ENCODE data around the gene DBP. TPM values are rescaled to one million over a fixed set of nuclear protein-coding genes. Genes with fewer than 3 reads are reported as not detected.

DBP gene
- polyA plus RNA-seq, 2 of the 4 experiments (the other 2 are of a cell fraction): 2.5 to 3.8 TPM

DNA sequence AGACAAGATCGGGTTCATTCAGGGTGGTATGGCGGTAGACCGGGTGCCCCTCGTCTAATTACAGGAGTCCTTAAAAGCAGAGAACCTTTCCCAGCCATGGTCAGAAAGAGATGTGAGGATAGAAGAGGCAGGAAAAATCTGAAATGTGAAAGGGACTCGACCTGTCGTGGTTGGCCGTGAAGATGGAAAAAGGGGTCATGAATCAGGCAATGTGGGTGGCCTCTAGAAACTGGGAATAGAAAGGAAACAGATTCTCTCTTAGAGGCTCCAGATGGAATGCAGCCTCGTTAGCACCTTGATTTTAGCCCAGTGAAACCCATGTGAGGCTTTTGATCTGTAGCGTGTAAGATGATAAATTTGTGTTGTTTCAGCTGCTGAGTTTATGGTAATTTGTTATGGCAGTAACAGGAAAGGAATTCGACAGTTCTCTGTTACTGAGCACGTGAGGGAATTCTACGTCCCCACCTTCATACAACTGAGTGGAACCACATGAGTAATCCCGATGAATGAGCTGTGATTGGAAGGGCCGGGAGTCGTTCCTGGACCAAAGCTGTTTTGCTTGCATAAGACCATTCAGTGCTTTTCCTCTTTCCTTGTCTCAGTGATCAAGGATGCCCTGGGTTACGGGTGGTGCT lies 19.8 kb upstream of the DBP start:
- no peaks in the 10 kb centered on the region for H3K9me3 ChIP-seq
- DNase-seq (ENCODE audit: low read depth in 1 of 2, low spot score in 1 of 2): peak in 1 of 2 experiments; percentile 65
- CTCF ChIA-PET: interaction anchor here (0.6 to 5.7 kb wide), 13 partner anchors 9 to 341 kb away, joined by 3 to 29 read pairs (median 4); partner anchors contain the start of gene CA11

DNA sequence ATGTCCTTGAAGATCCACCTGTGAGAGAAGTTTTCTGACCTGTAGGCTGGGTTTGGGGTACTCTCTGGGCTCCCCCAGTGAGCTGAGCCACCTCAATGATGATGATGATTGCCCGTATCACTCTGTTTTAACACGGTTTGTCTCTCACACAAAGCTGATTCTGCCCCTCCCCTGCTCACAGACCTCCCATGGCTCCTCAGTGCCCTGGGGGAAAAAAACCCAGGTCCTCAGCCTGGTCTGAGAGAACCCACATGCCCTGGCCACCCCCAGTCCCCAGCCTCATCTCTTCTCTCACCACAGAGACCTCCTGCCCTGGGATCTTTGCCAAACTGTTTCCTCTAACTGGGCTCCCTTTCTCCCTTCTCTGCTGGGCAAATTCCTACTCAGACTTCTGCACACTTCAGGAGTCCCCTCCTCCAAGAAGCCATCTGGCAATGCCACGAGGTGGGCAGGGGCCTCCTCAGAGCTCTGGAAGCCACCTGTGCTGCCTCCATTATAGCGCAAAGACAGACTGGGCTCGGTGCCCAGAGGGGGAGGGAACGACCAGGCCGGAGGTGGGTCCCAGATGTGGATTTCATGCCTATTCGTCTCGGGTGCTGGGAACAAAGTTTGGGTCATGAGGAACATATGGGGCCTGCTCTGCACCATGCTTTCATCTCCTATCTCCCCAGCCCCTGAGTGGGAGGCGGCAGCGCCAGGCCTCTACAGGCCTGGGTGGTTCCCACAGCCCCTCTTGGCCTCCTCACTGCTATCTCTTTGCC lies 17.3 kb upstream of the DBP start:
- POLR2A ChIA-PET: no interaction called here
- CTCF ChIA-PET: interaction anchor here (0.7 to 5.7 kb wide), 7 partner anchors 9 to 84 kb away, joined by 3 to 29 read pairs (median 4); partner anchors contain the start of gene CA11
- Histone ChIP-seq H3K4me3 (no peak overlapping the region), H3K4me1 (no peaks in the 10 kb centered on the region), H3K4me2 (no peak overlapping the region), H3K9me3 (no peaks in the 10 kb centered on the region), H3K27ac (0 out of 6 replicates have a peak overlapping the region, but pooled peaks of 1 of the 2 experiments have one; percentile 5)
- FAIRE-seq (no peak), DNase-seq (ENCODE audit: low read depth in 1 of 2, low spot score in 1 of 2) (no peak), ATAC-seq (no peak)
- WGBS (ENCODE audit: missing lambda C conversion rate): 69% methylated on average over 11 of the region's 11 CpGs
- TF ChIP-seq JUN (IDR thresholded peaks at IDR 0.05) (no peak), MAZ (IDR thresholded peaks at IDR 0.05; ENCODE audit: borderline replicate concordance, low read depth, low read length) (no peak), HOXB13 (CRISPR knock-in tag; IDR thresholded peaks at IDR 0.05; ENCODE audit: low read depth) (no peak), RNF2 (IDR thresholded peaks at IDR 0.05; ENCODE audit: borderline replicate concordance, low read depth) (no peak), ESRRA (IDR thresholded peaks at IDR 0.05; ENCODE audit: borderline replicate concordance, low read length) (no peak), HOXB5 (CRISPR knock-in tag; IDR thresholded peaks at IDR 0.05) (no peak)
- TF ChIP-seq, protein P1, sequence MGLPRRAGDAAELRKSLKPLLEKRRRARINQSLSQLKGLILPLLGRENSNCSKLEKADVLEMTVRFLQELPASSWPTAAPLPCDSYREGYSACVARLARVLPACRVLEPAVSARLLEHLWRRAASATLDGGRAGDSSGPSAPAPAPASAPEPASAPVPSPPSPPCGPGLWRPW (IDR thresholded peaks at IDR 0.05): no peak
- TF ChIP-seq, protein P2, sequence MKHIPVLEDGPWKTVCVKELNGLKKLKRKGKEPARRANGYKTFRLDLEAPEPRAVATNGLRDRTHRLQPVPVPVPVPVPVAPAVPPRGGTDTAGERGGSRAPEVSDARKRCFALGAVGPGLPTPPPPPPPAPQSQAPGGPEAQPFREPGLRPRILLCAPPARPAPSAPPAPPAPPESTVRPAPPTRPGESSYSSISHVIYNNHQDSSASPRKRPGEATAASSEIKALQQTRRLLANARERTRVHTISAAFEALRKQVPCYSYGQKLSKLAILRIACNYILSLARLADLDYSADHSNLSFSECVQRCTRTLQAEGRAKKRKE (CRISPR knock-in tag; IDR thresholded peaks at IDR 0.05; ENCODE audit: low read depth): no peak

More for the DNA sequence above, 19.8 kb upstream of the DBP start:
- H3K4me1 ChIP-seq: no peaks in the 10 kb centered on the region
- POLR2A ChIA-PET: no interaction called here
- H3K27ac ChIP-seq: no peak overlapping the region
- FAIRE-seq (no peak), ATAC-seq (peak; percentile 35 to 42; a peak in 5 of 6 replicates)
- WGBS (ENCODE audit: missing lambda C conversion rate): 55% methylated on average over 16 of the region's 16 CpGs
- H3K4me3 ChIP-seq: no peak overlapping the region
- no peak overlapping the region for H3K4me2 ChIP-seq
- TF ChIP-seq MAZ (IDR thresholded peaks at IDR 0.05; ENCODE audit: borderline replicate concordance, low read depth, low read length): no peak
- TF ChIP-seq FOSB (CRISPR knock-in tag; IDR thresholded peaks at IDR 0.05): no peak
- TF ChIP-seq EHF (CRISPR knock-in tag; IDR thresholded peaks at IDR 0.05): no peak
- TF ChIP-seq MYC (IDR thresholded peaks at IDR 0.05; ENCODE audit: borderline replicate concordance, low read length): no peak
- TF ChIP-seq SMC3 (IDR thresholded peaks at IDR 0.05): no peak
- TF ChIP-seq RFX5 (IDR thresholded peaks at IDR 0.05): peak; percentile 69
- TF ChIP-seq, protein P3, sequence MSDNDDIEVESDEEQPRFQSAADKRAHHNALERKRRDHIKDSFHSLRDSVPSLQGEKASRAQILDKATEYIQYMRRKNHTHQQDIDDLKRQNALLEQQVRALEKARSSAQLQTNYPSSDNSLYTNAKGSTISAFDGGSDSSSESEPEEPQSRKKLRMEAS (IDR thresholded peaks at IDR 0.05): no peak
- TF ChIP-seq HEYL (CRISPR knock-in tag; IDR thresholded peaks at IDR 0.05): no peak
- no peak for TF ChIP-seq HDAC2 (IDR thresholded peaks at IDR 0.05)
- TF ChIP-seq JUNB (IDR thresholded peaks at IDR 0.05): no peak
- TF ChIP-seq, protein P4, sequence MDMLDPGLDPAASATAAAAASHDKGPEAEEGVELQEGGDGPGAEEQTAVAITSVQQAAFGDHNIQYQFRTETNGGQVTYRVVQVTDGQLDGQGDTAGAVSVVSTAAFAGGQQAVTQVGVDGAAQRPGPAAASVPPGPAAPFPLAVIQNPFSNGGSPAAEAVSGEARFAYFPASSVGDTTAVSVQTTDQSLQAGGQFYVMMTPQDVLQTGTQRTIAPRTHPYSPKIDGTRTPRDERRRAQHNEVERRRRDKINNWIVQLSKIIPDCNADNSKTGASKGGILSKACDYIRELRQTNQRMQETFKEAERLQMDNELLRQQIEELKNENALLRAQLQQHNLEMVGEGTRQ (IDR thresholded peaks at IDR 0.05): peak; percentile 33; the same call in 1 of the 2 replicates
- no peak for TF ChIP-seq PHF8 (IDR thresholded peaks at IDR 0.05; ENCODE audit: borderline replicate concordance, low read depth)
- TF ChIP-seq ZFP36 (IDR thresholded peaks at IDR 0.05; ENCODE audit: borderline replicate concordance, partially characterized antibody): no peak
- TF ChIP-seq NFE2L2 (conservative IDR thresholded peaks at IDR 0.05; ENCODE audit: low read length): no peak
- TF ChIP-seq RCOR1 (IDR thresholded peaks at IDR 0.05; ENCODE audit: low read depth, low read length): no peak
- no peak for TF ChIP-seq EHMT2 (IDR thresholded peaks at IDR 0.05; ENCODE audit: low read depth)

All from A549 (cell line).